HepG2 (cell line): ENCODE data around the gene NEURL3. TPM values are rescaled to one million over a fixed set of nuclear protein-coding genes. Genes with fewer than 3 reads are reported as not detected.
A peak's percentile ranks its signal among the peaks of the same experiment; 100 is the strongest.

ENCODE experiments used
- ELF3 ChIP-seq: IDR thresholded peaks from 2 replicates; pipeline ENCODE4 v1.6.1; 2016; ENCODE audit warnings: missing genetic modification reagents, missing compliant biosample characterization
- FOSL2 ChIP-seq: sonication (generic); formaldehyde crosslinking; IDR thresholded peaks from 2 replicates; pipeline ENCODE4 v1.4.0; 2020; ENCODE audit warnings: missing genetic modification reagents
- GATAD2A ChIP-seq: IDR thresholded peaks from 2 replicates; pipeline ENCODE4 v1.6.1; 2016
- HMGXB4 ChIP-seq, 2 experiments: sonication (generic) in 1 of 2; formaldehyde crosslinking in 1 of 2; IDR thresholded peaks; 2 replicates each; pipeline versions ENCODE4 v1.4.0 to v1.6.1; 2018 to 2020; ENCODE audit warnings: missing genetic modification reagents in 2 of 2, borderline replicate concordance in 1 of 2, low read depth in 1 of 2, mild to moderate bottlenecking in 1 of 2, missing biosample characterization in 1 of 2
- IKZF4 ChIP-seq: sonication (generic); formaldehyde crosslinking; IDR thresholded peaks from 2 replicates; pipeline ENCODE4 v1.5.1; 2020; ENCODE audit warnings: borderline replicate concordance, mild to moderate bottlenecking, low read depth, missing genetic modification reagents; ENCODE audit errors: not compliant biosample characterization
- IKZF5 ChIP-seq: IDR thresholded peaks from 2 replicates; pipeline ENCODE4 v1.6.1; 2018; ENCODE audit warnings: missing genetic modification reagents, mild to moderate bottlenecking, missing compliant biosample characterization
- KDM2A ChIP-seq: sonication (generic); formaldehyde crosslinking; IDR thresholded peaks from 2 replicates; pipeline ENCODE4 v1.4.0; 2020; ENCODE audit warnings: low read depth, missing genetic modification reagents, borderline replicate concordance
- SALL1 ChIP-seq: sonication (generic); formaldehyde crosslinking; IDR thresholded peaks from 2 replicates; pipeline ENCODE4 v1.8.0; 2022; ENCODE audit warnings: mild to moderate bottlenecking, missing genetic modification reagents
- SP5 ChIP-seq: IDR thresholded peaks from 2 replicates; pipeline ENCODE4 v1.6.1; 2016; ENCODE audit warnings: low read depth, borderline replicate concordance
- TP53 ChIP-seq: sonication (generic); formaldehyde crosslinking; conservative IDR thresholded peaks from 2 replicates; pipeline ENCODE4 v1.4.0; 2020; ENCODE audit warnings: missing genetic modification reagents
- ZBTB44 ChIP-seq: sonication (generic); formaldehyde crosslinking; IDR thresholded peaks from 2 replicates; pipeline ENCODE4 v1.4.0; 2020; ENCODE audit warnings: missing genetic modification reagents
- ZBTB7B ChIP-seq: sonication (generic); formaldehyde crosslinking; IDR thresholded peaks from 2 replicates; pipeline ENCODE4 v1.4.0; 2020; ENCODE audit warnings: missing genetic modification reagents
- ZMYM2 ChIP-seq: sonication (generic); formaldehyde crosslinking; IDR thresholded peaks from 2 replicates; pipeline ENCODE4 v1.8.0; 2022; ENCODE audit warnings: mild to moderate bottlenecking, missing genetic modification reagents
- ZNF124 ChIP-seq: sonication (generic); formaldehyde crosslinking; IDR thresholded peaks from 2 replicates; pipeline ENCODE4 v1.4.0; 2020; ENCODE audit warnings: missing genetic modification reagents
- ZNF383 ChIP-seq: sonication (generic); formaldehyde crosslinking; IDR thresholded peaks from 2 replicates; pipeline ENCODE4 v1.4.0; 2020; ENCODE audit warnings: missing genetic modification reagents, mild to moderate bottlenecking, borderline replicate concordance
- ZNF44 ChIP-seq: sonication (generic); formaldehyde crosslinking; IDR thresholded peaks from 2 replicates; pipeline ENCODE4 v1.5.1; 2020; ENCODE audit warnings: mild to moderate bottlenecking, missing genetic modification reagents
- ZNF703 ChIP-seq: sonication (generic); formaldehyde crosslinking; IDR thresholded peaks from 2 replicates; pipeline ENCODE4 v1.5.1; 2020; ENCODE audit warnings: missing genetic modification reagents, mild to moderate bottlenecking, moderate library complexity, borderline replicate concordance
- ZSCAN5A ChIP-seq: sonication (generic); formaldehyde crosslinking; IDR thresholded peaks from 2 replicates; pipeline ENCODE4 v1.8.0; 2022; ENCODE audit warnings: mild to moderate bottlenecking, missing genetic modification reagents, borderline replicate concordance
- ZXDC ChIP-seq: sonication (generic); formaldehyde crosslinking; IDR thresholded peaks from 2 replicates; pipeline ENCODE4 v1.5.0; 2020; ENCODE audit warnings: mild to moderate bottlenecking, missing genetic modification reagents
- polyA plus RNA-seq, 8 experiments: library from polyadenylated mRNA; depleted of rRNA in 3 of 8; stranded (reverse) in 7 of 8; unstranded in 1 of 8; fragments of >200 nt; fragmentation: Illumina TruSeq in 4 of 8; extraction: Trizol in 4 of 8; gene quantifications; 2 replicates each; pipeline versions ENCODE4 v1.2.1 to v1.2.3, GENCODE V29; 2011 to 2016; ENCODE audit warnings: low read depth in 4 of 8, missing spikeins in 1 of 8, mixed read lengths in 1 of 8; ENCODE audit not compliant: insufficient read depth in 1 of 8
- total RNA-seq, 5 experiments: library from RNA; depleted of rRNA; stranded (reverse); fragments of >200 nt; fragmentation: Illumina TruSeq; extraction: Trizol; gene quantifications; 2 replicates each; pipeline ENCODE4 v1.2.3, GENCODE V29; 2016; ENCODE audit warnings: low read depth in 1 of 5

NEURL3 gene
- total and polyA plus RNA-seq, 2 of the 13 experiments (the other 11 are each of a cell fraction or from before 2014, with no cell fraction given): 0.16 to 1.2 TPM

- TF ChIP-seq ZXDC (no peak), IKZF5 (CRISPR knock-in tag) (peak; percentile 61; the same call in 1 of the 2 replicates), GATAD2A (CRISPR knock-in tag) (peak; percentile 48; the same call in 1 of the 2 replicates), HMGXB4 (CRISPR knock-in tag; IDR thresholded peaks at IDR 0.05; ENCODE audit: borderline replicate concordance in 1 of 2, low read depth in 1 of 2) (peak; percentile 60 to 68; a peak in 2 of 4 replicates), ZNF703 (CRISPR knock-in tag) (no peak), IKZF4 (no peak), ZNF44 (CRISPR knock-in tag) (0 out of 2 replicates have a peak, but pooled peaks have one; percentile 34), ZMYM2 (CRISPR knock-in tag) (no peak), TP53 (no peak), ZBTB7B (CRISPR knock-in tag) (peak; percentile 80), ZNF383 (CRISPR knock-in tag) (no peak), KDM2A (CRISPR knock-in tag) (peak; percentile 73; the same call in 1 of the 2 replicates), SP5 (CRISPR knock-in tag) (peak; percentile 57; the same call in 1 of the 2 replicates), SALL1 (CRISPR knock-in tag) (peak; percentile 67; the same call in 1 of the 2 replicates), ZBTB44 (CRISPR knock-in tag) (no peak), FOSL2 (CRISPR knock-in tag) (peak; percentile 41), ELF3 (CRISPR knock-in tag) (0 out of 2 replicates have a peak, but pooled peaks have one; percentile 33), ZSCAN5A (CRISPR knock-in tag) (0 out of 2 replicates have a peak, but pooled peaks have one; percentile 43), ZNF124 (CRISPR knock-in tag) (no peak)
Measured at GRCh38 chr2:96507957-96508520, 2.9 kb upstream of the NEURL3 start (continued).
